NCI-H2196 treated with DMSO at 0.1 percent for 48 hours (cell line): ENCODE results near the gene TMEM44.

Experiments
- DNase-seq: peaks from one replicate; lab custom pipeline; 2025; ENCODE audit not compliant: unreplicated experiment; lab: John Stamatoyannopoulos, UW

Gene TMEM44

GRCh38 chr3:194584320-194584776, 48.9 kb downstream of the TMEM44 start:
- no peak for DNase-seq

GRCh38 chr3:194582196-194582905, 50.9 kb downstream of the TMEM44 start:
- DNase-seq = no peak

GRCh38 chr3:194579091-194579606, 54.1 kb downstream of the TMEM44 start:
- no peak for DNase-seq

GRCh38 chr3:194577986-194578905, 55.0 kb downstream of the TMEM44 start:
- DNase-seq = no peak

GRCh38 chr3:194575484-194576210, 57.6 kb downstream of the TMEM44 start:
- DNase-seq = no peak

- DNase-seq = no peak
Observed at GRCh38 chr3:194574639-194575483, 58.4 kb downstream of the TMEM44 start.

- DNase-seq = peak; percentile 53
Observed at GRCh38 chr3:194573680-194574437, 59.4 kb downstream of the TMEM44 start.

GRCh38 chr3:194572944-194573491, 60.2 kb downstream of the TMEM44 start:
- DNase-seq = no peak

GRCh38 chr3:194572143-194572789, 61.0 kb downstream of the TMEM44 start:
- no peak for DNase-seq

- DNase-seq = no peak
Observed at GRCh38 chr3:194571491-194572142, 61.6 kb downstream of the TMEM44 start.

GRCh38 chr3:194570898-194571297, 62.3 kb downstream of the TMEM44 start:
- no peak for DNase-seq

GRCh38 chr3:194570235-194570634, 63.0 kb downstream of the TMEM44 start:
- no peak for DNase-seq

GRCh38 chr3:194569252-194569651, 64.0 kb downstream of the TMEM44 start:
- DNase-seq = no peak

GRCh38 chr3:194565597-194566190, 67.5 kb downstream of the TMEM44 start:
- no peak for DNase-seq

- DNase-seq = no peak
Observed at GRCh38 chr3:194562986-194563385, 70.2 kb downstream of the TMEM44 start.

GRCh38 chr3:194561306-194561974, 71.8 kb downstream of the TMEM44 start:
- DNase-seq = no peak

GRCh38 chr3:194560047-194560446, 73.2 kb downstream of the TMEM44 start:
- DNase-seq = no peak
